ENCODE data around the gene ZBTB11.

DNA sequence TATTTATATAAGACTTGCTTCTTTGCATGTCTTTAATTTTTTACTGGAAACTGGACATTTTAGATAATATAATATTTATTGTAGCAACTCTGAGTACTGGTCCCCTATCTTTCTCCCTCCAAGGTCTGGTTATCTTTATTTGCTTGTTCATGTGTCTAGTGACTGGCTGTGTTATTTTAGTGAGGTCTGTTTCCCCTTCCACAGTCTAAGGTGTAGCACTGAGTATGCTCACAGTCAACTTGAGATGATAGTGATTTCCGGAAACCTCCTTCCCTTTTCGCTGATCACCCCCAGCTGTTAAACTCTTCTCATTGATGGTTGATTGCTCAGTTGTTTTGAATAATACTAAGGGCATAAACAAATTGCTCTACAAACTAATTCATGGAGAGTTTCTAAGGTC is 65.9 kb downstream of the ZBTB11 start:
- TF ChIP-seq, protein P1, sequence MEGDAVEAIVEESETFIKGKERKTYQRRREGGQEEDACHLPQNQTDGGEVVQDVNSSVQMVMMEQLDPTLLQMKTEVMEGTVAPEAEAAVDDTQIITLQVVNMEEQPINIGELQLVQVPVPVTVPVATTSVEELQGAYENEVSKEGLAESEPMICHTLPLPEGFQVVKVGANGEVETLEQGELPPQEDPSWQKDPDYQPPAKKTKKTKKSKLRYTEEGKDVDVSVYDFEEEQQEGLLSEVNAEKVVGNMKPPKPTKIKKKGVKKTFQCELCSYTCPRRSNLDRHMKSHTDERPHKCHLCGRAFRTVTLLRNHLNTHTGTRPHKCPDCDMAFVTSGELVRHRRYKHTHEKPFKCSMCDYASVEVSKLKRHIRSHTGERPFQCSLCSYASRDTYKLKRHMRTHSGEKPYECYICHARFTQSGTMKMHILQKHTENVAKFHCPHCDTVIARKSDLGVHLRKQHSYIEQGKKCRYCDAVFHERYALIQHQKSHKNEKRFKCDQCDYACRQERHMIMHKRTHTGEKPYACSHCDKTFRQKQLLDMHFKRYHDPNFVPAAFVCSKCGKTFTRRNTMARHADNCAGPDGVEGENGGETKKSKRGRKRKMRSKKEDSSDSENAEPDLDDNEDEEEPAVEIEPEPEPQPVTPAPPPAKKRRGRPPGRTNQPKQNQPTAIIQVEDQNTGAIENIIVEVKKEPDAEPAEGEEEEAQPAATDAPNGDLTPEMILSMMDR (tag by site-specific recombination; IDR thresholded peaks at IDR 0.05): no peak
- TF ChIP-seq ZFP37 (tag by site-specific recombination; IDR thresholded peaks at IDR 0.05): no peak
- TF ChIP-seq ZNF654 (tag by site-specific recombination; IDR thresholded peaks at IDR 0.05; ENCODE audit: low read depth): no peak
- no peak for TF ChIP-seq SP7 (tag by site-specific recombination; IDR thresholded peaks at IDR 0.05)
- no peak for TF ChIP-seq YY1 (tag by site-specific recombination; IDR thresholded peaks at IDR 0.05)
- TF ChIP-seq ZNF48 (tag by site-specific recombination; IDR thresholded peaks at IDR 0.05): no peak
- no peak for TF ChIP-seq ZFP41 (tag by site-specific recombination; IDR thresholded peaks at IDR 0.05; ENCODE audit: borderline replicate concordance)
- TF ChIP-seq TCF7L2 (IDR thresholded peaks at IDR 0.05; ENCODE audit: borderline replicate concordance, low read depth, low read length): no peak

Measured in HEK293 (cell line).